ENCODE measurements around the gene ACACB. TPM values are rescaled to one million over a fixed set of nuclear protein-coding genes. Genes with fewer than 3 reads are reported as not detected.
A peak's percentile ranks its signal among the peaks of the same experiment; 100 is the strongest.
"Not testable (repeated sequence)": the region's sequence is repeated elsewhere in the genome, so short reads cannot be mapped to it uniquely, and the experiment has no call there.

ACACB gene
- total and polyA plus RNA-seq, 4 donors: 8.4 to 70.3 (median 30.1) TPM

GRCh38 chr12:109169262-109169661, 52.9 kb downstream of the ACACB start:
- H3K4me1 ChIP-seq (ENCODE audit: control insufficient read depth in 1 of 2, insufficient read depth in 2 of 2, low read length in 2 of 2): no peaks in the 10 kb centered on the region
- H3K4me3 ChIP-seq (ENCODE audit: low read length in 2 of 2): no peak overlapping the region
- WGBS, 2 donors: 94 to 95% methylated on average over 3 of the region's 3 CpGs
- ATAC-seq (ENCODE audit: low FRiP score): no peak
- H3K27ac ChIP-seq (ENCODE audit: low read depth in 1 of 2, low read length in 2 of 2): no peak overlapping the region
- H3K27me3 ChIP-seq (ENCODE audit: control insufficient read depth in 1 of 2, insufficient read depth in 2 of 2, low read length in 1 of 2): no peaks in the 10 kb centered on the region
- H3K9me3 ChIP-seq (ENCODE audit: control insufficient read depth, low read length): no peaks in the 10 kb centered on the region
- intact Hi-C loops (cut with DNase I): no loop called here
- peak in 1 of 2 donors; percentile 34 for DNase-seq
- H3K36me3 ChIP-seq (ENCODE audit: control insufficient read depth in 1 of 2, insufficient read depth in 2 of 2, low read length in 1 of 2): peaks cover 0 to 9% of the 10 kb centered on the region in 2 donors

DNA sequence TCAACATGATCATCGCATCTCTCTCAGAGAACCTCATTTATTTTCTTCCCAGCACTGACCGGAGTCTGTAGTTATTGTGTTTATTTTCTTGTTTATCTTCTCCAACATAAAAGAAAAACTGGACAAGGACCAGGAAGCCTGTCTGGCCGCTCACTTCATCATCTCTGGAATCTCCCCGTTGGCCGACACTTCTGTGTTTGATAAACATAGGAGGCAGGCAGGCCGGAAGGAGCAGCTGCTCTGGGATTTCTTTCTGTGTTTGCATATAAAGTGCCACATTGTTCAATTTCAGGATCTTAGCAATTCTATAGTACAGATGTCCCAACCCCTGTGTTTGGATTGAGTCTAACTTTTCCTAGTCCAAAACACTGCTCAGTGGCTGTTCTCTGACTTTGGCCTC, 53.3 kb downstream of the ACACB start:
- intact Hi-C loops (cut with DNase I): no loop called here
- peaks cover 0 to 9% of the 10 kb centered on the region in 2 donors for H3K36me3 ChIP-seq (ENCODE audit: control insufficient read depth in 1 of 2, insufficient read depth in 2 of 2, low read length in 1 of 2)
- DNase-seq: peak in 1 of 2 donors; percentile 2
- H3K9me3 ChIP-seq (ENCODE audit: control insufficient read depth, low read length): no peaks in the 10 kb centered on the region
- ATAC-seq (ENCODE audit: low FRiP score): no peak
- no peak overlapping the region for H3K4me3 ChIP-seq (ENCODE audit: low read length in 2 of 2)
- H3K27me3 ChIP-seq (ENCODE audit: control insufficient read depth in 1 of 2, insufficient read depth in 2 of 2, low read length in 1 of 2): no peaks in the 10 kb centered on the region
- H3K27ac ChIP-seq (ENCODE audit: low read depth in 1 of 2, low read length in 2 of 2): no peak overlapping the region
- no peaks in the 10 kb centered on the region for H3K4me1 ChIP-seq (ENCODE audit: control insufficient read depth in 1 of 2, insufficient read depth in 2 of 2, low read length in 2 of 2)
- 73 to 79% methylated on average over 6 of the region's 6 CpGs for WGBS, 2 donors

DNA sequence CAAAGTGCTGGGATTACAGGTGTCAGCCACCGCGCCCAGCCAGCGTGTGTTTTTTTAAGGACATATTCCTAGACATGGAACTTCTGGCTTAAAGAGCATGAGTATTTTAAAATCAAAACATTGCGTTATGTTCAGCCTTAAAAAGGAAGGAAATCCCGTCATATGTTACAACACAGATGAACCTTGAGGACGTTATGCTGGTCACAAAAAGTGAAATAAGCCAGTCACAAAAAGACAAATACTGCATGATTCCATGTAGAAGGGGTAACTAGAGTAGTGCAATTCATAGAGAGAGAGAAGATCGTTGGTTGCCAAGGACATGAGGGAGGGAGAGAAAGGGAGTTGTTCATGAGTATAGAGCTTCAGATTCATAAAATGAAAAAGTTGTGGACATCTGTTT, 53.9 kb downstream of the ACACB start:
- H3K27me3 ChIP-seq (ENCODE audit: control insufficient read depth in 1 of 2, insufficient read depth in 2 of 2, low read length in 1 of 2): no peaks in the 10 kb centered on the region
- H3K4me3 ChIP-seq (ENCODE audit: low read length in 2 of 2): no peak overlapping the region
- ATAC-seq (ENCODE audit: low FRiP score) (no peak), DNase-seq (peak in 1 of 2 donors; percentile 43)
- H3K27ac ChIP-seq (ENCODE audit: low read depth in 1 of 2, low read length in 2 of 2): no peak overlapping the region
- 84 to 87% methylated on average over 7 of the region's 7 CpGs for WGBS, 2 donors
- H3K9me3 ChIP-seq (ENCODE audit: control insufficient read depth, low read length): no peaks in the 10 kb centered on the region
- intact Hi-C loops (cut with DNase I): no loop called here
- peaks cover 0 to 9% of the 10 kb centered on the region in 2 donors for H3K36me3 ChIP-seq (ENCODE audit: control insufficient read depth in 1 of 2, insufficient read depth in 2 of 2, low read length in 1 of 2)
- no peaks in the 10 kb centered on the region for H3K4me1 ChIP-seq (ENCODE audit: control insufficient read depth in 1 of 2, insufficient read depth in 2 of 2, low read length in 2 of 2)

DNA sequence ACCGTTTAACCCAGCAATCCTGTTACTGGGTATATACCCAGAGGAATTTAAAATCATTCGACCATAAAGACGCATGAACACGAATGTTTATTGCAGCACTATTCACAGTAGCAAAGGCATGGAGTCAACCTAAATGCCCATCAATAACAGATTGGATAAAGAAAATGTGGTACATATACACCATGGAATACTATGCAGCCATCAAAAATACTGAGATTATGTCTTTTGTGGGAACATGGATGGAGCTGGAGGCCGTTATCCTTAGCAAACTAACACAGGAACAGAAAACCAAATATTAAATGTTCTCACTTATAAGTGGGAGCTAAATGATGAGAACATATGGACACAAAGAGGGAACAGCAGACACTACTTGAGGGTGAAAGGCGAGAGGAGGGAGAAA, 56.4 kb downstream of the ACACB start:
- H3K27ac ChIP-seq (ENCODE audit: low read depth in 1 of 2, low read length in 2 of 2); intact Hi-C loops (cut with DNase I): not testable (repeated sequence)
- peaks cover 0 to 12% of the 10 kb centered on the region in 2 donors for H3K36me3 ChIP-seq (ENCODE audit: control insufficient read depth in 1 of 2, insufficient read depth in 2 of 2, low read length in 1 of 2)

GRCh38 chr12:109173443-109174240, 57.3 kb downstream of the ACACB start:
- WGBS, 2 donors: 97 to 98% methylated on average over 17 of the region's 17 CpGs
- Histone ChIP-seq H3K27me3 (ENCODE audit: control insufficient read depth in 1 of 2, insufficient read depth in 2 of 2, low read length in 1 of 2) (no peaks in the 10 kb centered on the region), H3K4me3 (ENCODE audit: low read length in 2 of 2) (no peak overlapping the region), H3K27ac (ENCODE audit: low read depth in 1 of 2, low read length in 2 of 2) (no peak overlapping the region), H3K4me1 (ENCODE audit: control insufficient read depth in 1 of 2, insufficient read depth in 2 of 2, low read length in 2 of 2) (no peaks in the 10 kb centered on the region), H3K9me3 (ENCODE audit: control insufficient read depth, low read length) (no peaks in the 10 kb centered on the region), H3K36me3 (ENCODE audit: control insufficient read depth in 1 of 2, insufficient read depth in 2 of 2, low read length in 1 of 2) (peaks cover 2 to 11% of the 10 kb centered on the region in 2 donors)
- intact Hi-C loops (cut with DNase I): no loop called here
- DNase-seq (peak in 1 of 2 donors; percentile 55), ATAC-seq (ENCODE audit: low FRiP score) (no peak)

More for the DNA sequence above, 56.4 kb downstream of the ACACB start:
- not testable (repeated sequence) for H3K4me1 ChIP-seq (ENCODE audit: control insufficient read depth in 1 of 2, insufficient read depth in 2 of 2, low read length in 2 of 2); ATAC-seq (ENCODE audit: low FRiP score); H3K4me3 ChIP-seq (ENCODE audit: low read length in 2 of 2); DNase-seq; H3K9me3 ChIP-seq (ENCODE audit: control insufficient read depth, low read length); H3K27me3 ChIP-seq (ENCODE audit: control insufficient read depth in 1 of 2, insufficient read depth in 2 of 2, low read length in 1 of 2)
- WGBS, 2 donors: 96 to 98% methylated on average over 6 of the region's 6 CpGs

GRCh38 chr12:109174468-109174867, 58.1 kb downstream of the ACACB start:
- WGBS, 2 donors: 96 to 100% methylated on average over 1 of the region's 1 CpG
- ATAC-seq (ENCODE audit: low FRiP score) (no peak), DNase-seq (peak in 1 of 2 donors; percentile 32)
- Histone ChIP-seq H3K4me3 (ENCODE audit: low read length in 2 of 2) (no peak overlapping the region), H3K4me1 (ENCODE audit: control insufficient read depth in 1 of 2, insufficient read depth in 2 of 2, low read length in 2 of 2) (no peaks in the 10 kb centered on the region), H3K9me3 (ENCODE audit: control insufficient read depth, low read length) (no peaks in the 10 kb centered on the region), H3K36me3 (ENCODE audit: control insufficient read depth in 1 of 2, insufficient read depth in 2 of 2, low read length in 1 of 2) (peaks cover 3 to 9% of the 10 kb centered on the region in 2 donors), H3K27ac (ENCODE audit: low read depth in 1 of 2, low read length in 2 of 2) (no peak overlapping the region), H3K27me3 (ENCODE audit: control insufficient read depth in 1 of 2, insufficient read depth in 2 of 2, low read length in 1 of 2) (no peaks in the 10 kb centered on the region)
- intact Hi-C loops (cut with DNase I): no loop called here

DNA sequence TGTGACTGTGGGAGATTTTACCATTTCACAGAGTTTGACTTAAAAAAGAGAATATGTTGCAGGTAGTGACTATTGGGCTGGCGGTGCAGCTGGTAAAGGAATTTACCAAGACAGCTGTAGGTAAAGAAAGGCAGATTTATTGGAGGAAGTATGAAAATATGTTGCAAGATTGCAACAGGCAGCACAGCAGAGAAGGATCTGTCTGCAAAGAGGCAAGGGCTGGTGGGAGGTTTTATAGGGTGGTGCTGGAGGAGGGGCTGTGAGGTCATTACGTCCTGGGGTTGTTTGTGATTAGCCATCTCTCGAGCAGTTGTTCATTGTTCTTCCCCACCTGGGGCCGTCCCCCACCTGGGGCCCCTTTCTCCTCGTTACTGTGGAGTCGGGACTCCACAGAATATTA, 62.1 kb downstream of the ACACB start:
- Histone ChIP-seq H3K9me3 (ENCODE audit: control insufficient read depth, low read length) (no peaks in the 10 kb centered on the region), H3K4me3 (ENCODE audit: low read length in 2 of 2) (no peak overlapping the region), H3K4me1 (ENCODE audit: control insufficient read depth in 1 of 2, insufficient read depth in 2 of 2, low read length in 2 of 2) (no peaks in the 10 kb centered on the region), H3K27ac (ENCODE audit: low read depth in 1 of 2, low read length in 2 of 2) (no peak overlapping the region), H3K36me3 (ENCODE audit: control insufficient read depth in 1 of 2, insufficient read depth in 2 of 2, low read length in 1 of 2) (peaks cover 3 to 7% of the 10 kb centered on the region in 2 donors), H3K27me3 (ENCODE audit: control insufficient read depth in 1 of 2, insufficient read depth in 2 of 2, low read length in 1 of 2) (no peaks in the 10 kb centered on the region)
- 78 to 85% methylated on average over 6 of the region's 6 CpGs for WGBS, 2 donors
- ATAC-seq (ENCODE audit: low FRiP score) (no peak), DNase-seq (peak in 1 of 2 donors; percentile 31)
- intact Hi-C loops (cut with DNase I): no loop called here

GRCh38 chr12:109179927-109180326, 63.5 kb downstream of the ACACB start:
- Histone ChIP-seq H3K27me3 (ENCODE audit: control insufficient read depth in 1 of 2, insufficient read depth in 2 of 2, low read length in 1 of 2) (no peaks in the 10 kb centered on the region), H3K9me3 (ENCODE audit: control insufficient read depth, low read length) (no peaks in the 10 kb centered on the region), H3K27ac (ENCODE audit: low read depth in 1 of 2, low read length in 2 of 2) (no peak overlapping the region), H3K4me3 (ENCODE audit: low read length in 2 of 2) (no peak overlapping the region), H3K4me1 (ENCODE audit: control insufficient read depth in 1 of 2, insufficient read depth in 2 of 2, low read length in 2 of 2) (no peaks in the 10 kb centered on the region), H3K36me3 (ENCODE audit: control insufficient read depth in 1 of 2, insufficient read depth in 2 of 2, low read length in 1 of 2) (peaks cover 3 to 4% of the 10 kb centered on the region in 2 donors)
- DNase-seq (peak in 1 of 2 donors; percentile 61), ATAC-seq (ENCODE audit: low FRiP score) (no peak)
- intact Hi-C loops (cut with DNase I): no loop called here
- WGBS, 2 donors: 91% methylated on average over 6 of the region's 6 CpGs
